ENCODE data around the gene TSPAN5.
A peak's percentile ranks its signal among the peaks of the same experiment; 100 is the strongest.
"Not testable (repeated sequence)": the region's sequence is repeated elsewhere in the genome, so short reads cannot be mapped to it uniquely, and the experiment has no call there.

The TSPAN5 gene

DNA sequence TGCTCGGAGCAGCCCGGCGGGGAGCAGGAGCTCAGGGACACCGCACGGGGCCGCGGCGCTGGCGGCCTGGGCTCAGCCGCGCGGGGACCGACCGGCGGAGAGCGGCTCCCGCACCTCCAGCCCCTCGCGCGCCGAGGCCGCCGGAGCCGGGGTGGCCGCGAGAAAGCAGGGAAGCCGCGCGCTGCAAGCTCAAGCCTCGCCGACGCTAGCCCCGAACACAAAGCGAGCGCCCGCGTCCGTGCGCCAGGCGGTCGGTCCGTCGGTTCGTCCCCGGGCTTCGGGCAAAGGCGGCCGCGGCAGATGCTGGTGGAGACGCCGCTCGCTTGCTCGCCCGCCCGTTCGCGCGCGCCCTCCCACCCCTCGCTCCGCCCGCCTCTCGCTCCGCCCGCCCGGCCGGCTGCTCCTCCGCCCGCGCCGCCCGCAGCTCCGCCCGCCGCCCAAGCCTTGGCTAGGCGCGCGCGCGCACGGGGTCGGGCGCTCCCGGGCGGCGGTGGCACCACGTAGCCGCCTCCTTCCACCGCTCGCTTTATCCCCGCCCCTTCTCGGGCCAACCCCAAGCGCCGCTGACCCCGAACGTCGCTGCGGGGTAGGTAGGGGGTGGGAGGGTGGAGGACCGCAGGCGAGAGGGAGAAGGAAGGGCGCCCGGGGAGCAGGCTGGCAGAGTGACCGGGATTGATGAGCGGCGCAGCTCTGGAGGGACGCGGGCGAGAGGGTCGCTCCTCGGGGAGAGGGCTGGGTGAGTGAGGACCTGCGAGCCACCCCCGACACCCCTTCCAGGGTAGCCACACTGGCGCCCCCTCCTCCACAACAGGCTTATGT, at the start of gene TSPAN5:
TSS of gene TSPAN5 (minus strand) at position 325 of the 819 bp plus-strand sequence.
- ATAC-seq (peak; percentile 79), DNase-seq (ENCODE audit: low spot score in 2 of 2) (peak; percentile 74 to 85)
- Mint-ChIP-seq H3K9me3 (no peaks in the 10 kb centered on the region), H3K36me3 (peaks cover 13% of the 10 kb centered on the region), H3K27ac (peak within 1 kb of the TSS; percentile 80), H3K4me1 (peaks cover 85% of the 10 kb centered on the region), H3K4me3 (peak within 1 kb of the TSS; percentile 91)

GRCh38 chr4:98706935-98707334, 48.5 kb upstream of the TSPAN5 start:
- ATAC-seq (peak; percentile 54), DNase-seq (ENCODE audit: low spot score in 2 of 2) (no peak)
- H3K36me3 Mint-ChIP-seq: no peaks in the 10 kb centered on the region
- peak overlapping the region; percentile 68 for H3K27ac Mint-ChIP-seq
- H3K9me3 Mint-ChIP-seq: peaks cover 16% of the 10 kb centered on the region
- peaks cover 19% of the 10 kb centered on the region for H3K4me1 Mint-ChIP-seq
- peak overlapping the region; percentile 59 for H3K4me3 Mint-ChIP-seq

GRCh38 chr4:98706200-98706813, 47.9 kb upstream of the TSPAN5 start:
- H3K4me3 Mint-ChIP-seq: peak overlapping the region; percentile 59
- DNase-seq (ENCODE audit: low spot score in 2 of 2) (peak; percentile 7 to 70), ATAC-seq (peak; percentile 97)
- H3K36me3 Mint-ChIP-seq: no peaks in the 10 kb centered on the region
- H3K4me1 Mint-ChIP-seq: peaks cover 19% of the 10 kb centered on the region
- peaks cover 16% of the 10 kb centered on the region for H3K9me3 Mint-ChIP-seq
- H3K27ac Mint-ChIP-seq: peak overlapping the region; percentile 68

- Mint-ChIP-seq H3K9me3 (peaks cover 16% of the 10 kb centered on the region), H3K4me1 (peaks cover 19% of the 10 kb centered on the region), H3K4me3 (peak overlapping the region; percentile 59), H3K27ac (peak overlapping the region; percentile 68)
- ATAC-seq; H3K36me3 Mint-ChIP-seq; DNase-seq (ENCODE audit: low spot score in 2 of 2): not testable (repeated sequence)
Measured at GRCh38 chr4:98705586-98705985, 47.2 kb upstream of the TSPAN5 start.

DNA sequence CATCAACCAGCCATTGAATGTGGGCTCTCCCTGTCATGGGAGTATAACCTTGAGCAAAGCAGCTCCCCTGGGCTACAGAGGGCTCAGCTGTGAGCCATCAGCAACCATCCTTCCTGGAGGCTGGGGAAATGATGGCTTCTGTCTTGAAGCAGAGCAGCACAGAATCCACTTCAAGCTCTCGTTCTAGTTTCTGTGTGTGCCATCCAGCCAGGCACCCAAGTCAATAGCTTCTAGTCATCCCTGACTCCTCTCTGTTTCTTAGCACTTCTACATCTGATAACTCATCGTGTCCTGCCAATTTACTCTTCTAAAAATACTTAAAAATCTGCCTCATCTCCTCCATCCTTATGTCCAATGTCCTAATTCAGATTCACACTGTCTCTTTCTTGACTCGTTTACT, 42.2 kb upstream of the TSPAN5 start:
- Mint-ChIP-seq H3K9me3 (peaks cover 16% of the 10 kb centered on the region), H3K4me3 (no peak overlapping the region), H3K27ac (no peak overlapping the region), H3K36me3 (no peaks in the 10 kb centered on the region), H3K4me1 (peaks cover 5% of the 10 kb centered on the region)
- ATAC-seq (no peak), DNase-seq (ENCODE audit: low spot score in 2 of 2) (no peak)

- peaks cover 10% of the 10 kb centered on the region for H3K9me3 Mint-ChIP-seq
- no peak overlapping the region for H3K27ac Mint-ChIP-seq
- DNase-seq (ENCODE audit: low spot score in 2 of 2) (no peak), ATAC-seq (no peak)
- H3K4me1 Mint-ChIP-seq: peaks cover 7% of the 10 kb centered on the region
- H3K36me3 Mint-ChIP-seq: no peaks in the 10 kb centered on the region
- no peak overlapping the region for H3K4me3 Mint-ChIP-seq
Measured at GRCh38 chr4:98694076-98694475, 35.7 kb upstream of the TSPAN5 start.

DNA sequence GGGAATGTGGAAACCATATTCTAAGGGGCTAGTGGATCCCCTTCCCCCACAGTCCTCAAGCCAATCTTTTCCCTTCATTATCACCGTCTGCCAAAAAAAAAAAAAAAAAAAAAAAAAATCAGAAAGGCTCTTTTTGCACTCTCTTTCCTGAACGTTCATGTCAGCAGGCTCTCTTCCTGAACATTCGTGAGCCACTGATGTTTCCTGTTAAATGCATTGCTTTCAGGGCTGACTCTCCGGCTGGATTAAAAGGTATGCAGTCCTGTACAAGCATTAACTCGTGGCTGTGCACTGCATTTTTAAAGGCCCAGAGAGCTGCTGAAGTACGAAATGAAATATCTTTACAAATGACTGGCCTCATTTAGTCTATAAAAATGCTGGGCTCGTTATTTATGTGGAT, 34.0 kb upstream of the TSPAN5 start:
- Mint-ChIP-seq H3K4me3 (no peak overlapping the region), H3K9me3 (peaks cover 6% of the 10 kb centered on the region), H3K27ac (no peak overlapping the region), H3K4me1 (peaks cover 24% of the 10 kb centered on the region), H3K36me3 (no peaks in the 10 kb centered on the region)
- DNase-seq (ENCODE audit: low spot score in 2 of 2): no peak
- ATAC-seq: no peak

DNA sequence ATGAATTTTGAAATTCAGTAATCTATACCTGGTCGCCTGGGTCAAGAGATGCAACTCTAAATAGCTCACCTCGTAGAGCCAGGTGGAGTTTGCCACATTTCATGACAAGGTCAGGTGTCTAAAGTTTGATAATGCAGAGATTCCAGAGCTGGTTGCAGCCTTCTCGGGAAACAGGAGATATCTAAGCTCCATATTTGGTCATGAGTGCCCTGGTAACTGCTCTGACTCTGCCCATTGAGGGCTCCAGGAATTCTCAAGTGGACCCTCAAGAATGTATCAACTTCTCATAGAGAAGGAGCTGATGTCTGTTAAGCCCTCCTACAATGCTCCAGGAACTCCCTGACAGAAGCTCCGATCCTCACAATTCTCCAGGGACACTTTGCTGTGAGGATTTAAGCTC, 33.2 kb upstream of the TSPAN5 start:
- no peak for DNase-seq (ENCODE audit: low spot score in 2 of 2)
- Mint-ChIP-seq H3K9me3 (peaks cover 6% of the 10 kb centered on the region), H3K4me1 (peaks cover 25% of the 10 kb centered on the region), H3K36me3 (no peaks in the 10 kb centered on the region), H3K4me3 (no peak overlapping the region), H3K27ac (no peak overlapping the region)
- ATAC-seq: no peak

GRCh38 chr4:98689507-98690174, 31.2 kb upstream of the TSPAN5 start:
- DNase-seq (ENCODE audit: low spot score in 2 of 2) (no peak), ATAC-seq (no peak)
- peak overlapping the region; percentile 24 for H3K27ac Mint-ChIP-seq
- H3K4me1 Mint-ChIP-seq: peaks cover 25% of the 10 kb centered on the region
- H3K4me3 Mint-ChIP-seq: no peak overlapping the region
- no peaks in the 10 kb centered on the region for H3K36me3 Mint-ChIP-seq
- H3K9me3 Mint-ChIP-seq: peaks cover 6% of the 10 kb centered on the region

DNA sequence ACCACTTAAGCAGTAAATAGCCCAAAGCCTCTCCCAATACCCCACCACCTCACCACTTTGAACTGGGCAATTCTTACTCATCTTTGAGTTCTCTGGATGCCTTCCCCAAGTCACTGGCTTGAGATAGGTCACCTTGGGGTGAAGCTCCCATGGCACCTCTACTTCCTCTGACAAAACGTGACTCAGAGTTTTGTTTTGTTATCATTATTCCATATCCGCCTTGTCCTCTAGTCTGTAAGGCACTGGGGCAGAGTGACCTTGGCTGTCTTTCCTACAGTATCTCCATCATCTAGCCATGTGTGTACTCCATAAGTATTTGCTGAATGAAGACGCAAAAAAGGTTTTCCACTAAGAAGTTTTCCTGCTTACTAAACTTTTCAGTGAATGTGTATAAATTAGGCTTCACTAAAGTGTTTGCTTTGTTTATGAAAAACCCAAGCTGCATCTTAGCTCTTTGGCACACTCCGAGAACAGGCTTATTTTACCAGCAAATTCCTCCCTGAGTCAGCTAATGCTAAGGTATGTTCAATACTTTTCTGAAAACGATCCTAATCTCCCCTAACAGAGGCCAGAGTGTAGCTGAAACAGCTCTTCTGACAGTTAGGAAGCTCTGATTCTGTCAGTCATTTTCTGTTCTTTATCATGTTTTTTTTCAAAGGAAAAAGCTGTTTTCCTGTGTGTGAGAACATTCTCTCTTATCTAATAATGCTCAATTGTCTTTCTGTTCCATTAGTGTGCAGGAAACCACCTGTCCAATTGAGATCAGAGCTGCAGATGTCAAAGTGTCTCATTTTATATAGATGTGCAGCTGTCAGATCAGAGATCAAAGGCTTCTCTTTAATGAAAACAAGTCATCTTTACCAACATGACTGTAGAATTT, 30.2 kb upstream of the TSPAN5 start:
- ATAC-seq: peak; percentile 93
- no peak for DNase-seq (ENCODE audit: low spot score in 2 of 2)
- Mint-ChIP-seq H3K4me3 (no peak overlapping the region), H3K9me3 (peaks cover 6% of the 10 kb centered on the region), H3K4me1 (peaks cover 25% of the 10 kb centered on the region), H3K27ac (peak overlapping the region; percentile 24), H3K36me3 (no peaks in the 10 kb centered on the region)

DNA sequence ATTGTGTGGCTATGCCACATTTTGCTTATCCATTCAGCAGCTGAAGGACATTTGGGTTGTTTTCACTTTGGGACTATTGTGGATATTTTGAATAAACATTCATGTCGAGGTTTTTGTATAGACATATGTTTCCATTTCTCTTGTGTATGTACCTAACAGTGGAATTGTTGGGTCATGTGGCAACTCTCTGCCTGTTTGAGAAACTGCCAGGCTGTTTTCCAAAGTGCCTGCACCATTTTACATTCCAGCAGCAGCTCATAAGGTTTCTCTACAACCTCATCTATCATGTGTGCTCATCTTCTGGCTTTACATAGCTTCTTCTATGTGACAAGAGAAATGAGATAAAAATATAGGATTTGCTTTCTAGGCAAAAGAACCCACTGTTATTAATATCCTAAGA, 29.5 kb upstream of the TSPAN5 start:
- no peak for ATAC-seq
- peaks cover 6% of the 10 kb centered on the region for H3K9me3 Mint-ChIP-seq
- H3K27ac Mint-ChIP-seq: no peak overlapping the region
- no peak overlapping the region for H3K4me3 Mint-ChIP-seq
- DNase-seq (ENCODE audit: low spot score in 2 of 2): no peak
- no peaks in the 10 kb centered on the region for H3K36me3 Mint-ChIP-seq
- H3K4me1 Mint-ChIP-seq: peaks cover 25% of the 10 kb centered on the region

DNA sequence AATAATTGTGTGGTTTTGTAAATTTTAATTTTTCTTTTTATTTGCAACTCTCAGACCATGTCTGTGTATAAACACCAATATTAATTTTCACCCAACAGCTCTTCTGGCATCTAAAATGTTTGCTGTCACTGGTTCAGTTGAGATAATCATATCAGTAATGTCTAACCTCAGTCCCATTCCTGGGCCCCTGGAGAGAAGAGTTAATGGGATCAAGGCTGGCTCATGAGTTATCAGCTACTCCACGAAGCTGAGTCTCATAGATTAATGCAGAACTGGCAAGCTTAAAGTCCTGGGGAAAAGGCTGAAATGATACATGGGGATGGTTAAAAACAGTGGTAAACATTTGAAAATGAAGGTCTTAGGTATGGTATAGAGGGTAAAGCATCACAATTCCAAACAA, 28.4 kb upstream of the TSPAN5 start:
- no peak for ATAC-seq
- H3K36me3 Mint-ChIP-seq: no peaks in the 10 kb centered on the region
- no peak overlapping the region for H3K4me3 Mint-ChIP-seq
- DNase-seq (ENCODE audit: low spot score in 2 of 2): no peak
- peaks cover 6% of the 10 kb centered on the region for H3K9me3 Mint-ChIP-seq
- H3K27ac Mint-ChIP-seq: no peak overlapping the region
- H3K4me1 Mint-ChIP-seq: peaks cover 25% of the 10 kb centered on the region

GRCh38 chr4:98686043-98686707, 27.8 kb upstream of the TSPAN5 start:
- ATAC-seq (no peak), DNase-seq (ENCODE audit: low spot score in 2 of 2) (no peak)
- Mint-ChIP-seq H3K4me1 (peaks cover 25% of the 10 kb centered on the region), H3K4me3 (no peak overlapping the region), H3K36me3 (no peaks in the 10 kb centered on the region), H3K9me3 (peaks cover 6% of the 10 kb centered on the region), H3K27ac (no peak overlapping the region)

DNA sequence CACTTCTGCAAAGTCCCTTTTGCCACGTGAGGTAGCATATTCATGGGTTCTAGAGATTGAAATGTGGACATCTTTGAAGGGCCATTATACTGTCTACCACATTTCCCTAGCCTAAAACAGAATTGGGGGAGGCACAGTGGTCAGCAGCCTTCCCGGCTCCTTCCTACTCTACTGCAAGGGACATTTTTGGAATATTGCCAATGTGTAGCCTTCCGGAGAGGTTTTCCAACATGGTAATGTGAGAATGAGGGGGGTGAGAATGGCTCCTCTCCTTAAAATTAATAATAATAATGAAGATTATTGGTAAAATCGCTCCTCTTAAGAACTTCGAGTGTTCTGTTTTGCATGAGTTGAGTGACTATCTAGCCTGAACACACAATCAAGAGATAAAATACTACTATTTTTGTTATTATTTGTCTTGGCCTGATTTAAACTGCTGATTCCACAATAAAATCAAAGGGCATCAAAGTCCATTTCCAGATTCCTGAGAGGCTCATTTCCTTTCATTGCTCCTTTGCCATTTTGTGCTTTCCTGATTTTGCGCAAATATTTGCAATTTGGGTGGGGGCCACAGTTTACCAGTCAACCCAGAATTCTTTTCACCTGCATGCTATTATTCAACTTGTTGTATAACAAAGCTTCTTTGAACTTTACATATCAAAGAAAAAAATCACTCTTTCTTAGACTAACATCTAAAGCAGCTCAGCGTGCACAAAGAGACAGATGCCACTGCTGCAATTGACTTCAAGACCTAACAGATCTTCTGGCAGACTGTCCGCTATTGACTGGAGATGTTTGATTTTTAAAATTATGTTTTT, 27.0 kb upstream of the TSPAN5 start:
- no peak overlapping the region for H3K4me3 Mint-ChIP-seq
- DNase-seq (ENCODE audit: low spot score in 2 of 2) (no peak), ATAC-seq (no peak)

More for the DNA sequence above, 27.0 kb upstream of the TSPAN5 start:
- peaks cover 25% of the 10 kb centered on the region for H3K4me1 Mint-ChIP-seq
- H3K36me3 Mint-ChIP-seq: no peaks in the 10 kb centered on the region
- H3K27ac Mint-ChIP-seq: no peak overlapping the region
- H3K9me3 Mint-ChIP-seq: peaks cover 2% of the 10 kb centered on the region
